T-helper 17 cell (primary cell): Measurements from ENCODE around the gene PRLH. TPM values are rescaled to one million over a fixed set of nuclear protein-coding genes. Genes with fewer than 3 reads are reported as not detected.
A peak's percentile ranks its signal among the peaks of the same experiment; 100 is the strongest.
"Not testable (repeated sequence)": the region's sequence is repeated elsewhere in the genome, so short reads cannot be mapped to it uniquely, and the experiment has no call there.

Source experiments
- ATAC-seq: fragments of 150-1000 bp; cut with Tn5 transposase; 2 replicates; pipeline ENCODE4 v1.10.0; 2021; ENCODE audit warnings: mild to moderate bottlenecking, moderate library complexity
- DNase-seq, 3 donors: peaks; one replicate each; pipeline versions ENCODE4 v3.0.0 to v3.0.0-alpha.2; 2020 to 2021
- H3K9me3 ChIP-seq: one replicate; pipeline ENCODE4 v1.7.0; 2013; ENCODE audit warnings: low read length, mild to moderate bottlenecking; ENCODE audit not compliant: control insufficient read depth, poor library complexity, severe bottlenecking
- H3K27ac Mint-ChIP-seq: one replicate; pipeline ENCODE4 v1.8.0; 2022; ENCODE audit warnings: mild to moderate bottlenecking, moderate library complexity, mixed read lengths
- H3K27me3 Mint-ChIP-seq: one replicate; pipeline ENCODE4 v1.8.0; 2022; ENCODE audit warnings: mixed read lengths
- H3K36me3 Mint-ChIP-seq: one replicate; pipeline ENCODE4 v1.8.0; 2022; ENCODE audit warnings: low read depth, mixed read lengths
- H3K4me1 Mint-ChIP-seq: one replicate; pipeline ENCODE4 v1.8.0; 2022; ENCODE audit warnings: mild to moderate bottlenecking, mixed read lengths
- H3K4me3 Mint-ChIP-seq: one replicate; pipeline ENCODE4 v1.8.0; 2022; ENCODE audit warnings: mild to moderate bottlenecking, moderate library complexity, mixed read lengths
- total RNA-seq, 4 donors: library from RNA in 2 of 4; stranded (reverse) in 2 of 4; gene quantifications; one replicate each; pipeline ENCODE4 v1.2.3 and lab custom pipeline; 2022 to 2026

The PRLH gene
- total RNA-seq, 2 donors from 2014 or later, result not detected

DNA sequence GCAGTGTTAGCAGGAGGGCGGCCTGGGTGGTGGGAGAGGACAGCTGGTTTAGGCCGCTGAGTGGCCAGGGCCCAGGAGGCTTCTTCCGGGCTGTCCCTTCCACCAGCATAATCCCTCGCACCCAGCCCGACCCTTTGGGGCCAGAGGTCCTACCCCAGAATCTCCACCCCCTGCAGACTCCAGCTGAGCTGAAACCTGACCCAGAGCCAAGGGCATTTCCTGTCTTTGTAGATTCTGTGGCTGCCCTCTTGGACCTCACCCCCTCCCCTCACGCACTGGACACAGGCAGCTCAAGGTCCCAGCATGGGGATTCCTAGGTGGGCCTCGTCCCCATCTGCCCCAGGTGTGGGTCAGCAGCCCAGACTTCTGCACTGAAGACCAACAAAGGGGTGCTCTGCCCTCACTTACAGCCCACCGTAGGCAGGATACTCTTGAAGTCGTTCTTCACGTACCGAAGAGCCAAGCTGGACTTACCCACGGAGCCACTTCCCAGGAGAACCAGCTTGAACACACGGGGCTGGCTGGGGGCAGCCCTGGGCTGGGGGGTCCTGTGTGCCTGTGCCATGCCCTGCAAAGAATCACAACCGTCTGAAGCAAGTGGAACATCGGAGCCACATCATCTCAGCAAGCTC lies 19.3 kb downstream of the PRLH start:
- no peak overlapping the region for H3K4me3 Mint-ChIP-seq
- H3K4me1 Mint-ChIP-seq, result peaks cover 2% of the 10 kb centered on the region
- H3K9me3 ChIP-seq, result no peaks in the 10 kb centered on the region
- no peaks in the 10 kb centered on the region for H3K36me3 Mint-ChIP-seq
- H3K27me3 Mint-ChIP-seq, result peaks cover 13% of the 10 kb centered on the region
- ATAC-seq (no peak), DNase-seq (no peak)
- H3K27ac Mint-ChIP-seq, result no peak overlapping the region

DNA sequence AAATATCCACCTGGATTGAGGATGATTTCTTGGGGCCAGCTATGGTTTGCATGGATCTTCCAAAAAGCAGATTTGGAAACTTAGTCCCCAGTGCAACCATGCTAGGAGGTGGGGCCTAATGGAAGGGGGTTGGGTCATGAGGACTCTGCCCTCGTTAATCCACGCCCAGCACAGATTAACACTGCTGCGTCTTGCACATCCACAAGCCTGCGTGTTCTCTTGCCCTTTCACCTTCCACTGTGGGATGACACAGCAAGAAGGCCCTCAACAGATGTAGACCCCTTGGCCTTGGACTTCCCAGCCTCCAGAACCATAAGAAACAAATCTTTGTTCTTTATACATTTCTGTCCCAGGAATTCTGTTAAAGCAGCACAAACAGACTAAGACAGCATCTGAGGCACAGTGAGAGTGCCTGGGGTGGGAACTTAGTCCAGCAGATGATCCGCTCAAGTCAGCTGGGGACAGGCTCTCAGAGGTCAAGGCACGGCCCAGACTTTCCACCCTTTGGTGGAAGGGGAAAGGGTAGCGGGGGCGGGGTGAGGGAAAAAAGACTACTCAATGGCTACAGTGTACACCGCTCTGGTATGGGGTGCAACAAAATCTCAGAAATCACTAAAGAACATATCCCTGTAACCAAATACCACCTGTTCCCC lies 21.8 kb downstream of the PRLH start:
- DNase-seq, result no peak
- H3K36me3 Mint-ChIP-seq, result no peaks in the 10 kb centered on the region
- H3K9me3 ChIP-seq, result no peaks in the 10 kb centered on the region
- H3K27me3 Mint-ChIP-seq, result peaks cover 13% of the 10 kb centered on the region
- no peak for ATAC-seq
- no peak overlapping the region for H3K27ac Mint-ChIP-seq
- H3K4me1 Mint-ChIP-seq, result peaks cover 6% of the 10 kb centered on the region
- H3K4me3 Mint-ChIP-seq, result no peak overlapping the region

GRCh38 chr2:237590272-237591140 lies 24.1 kb downstream of the PRLH start, which contains the start of gene RAB17:
TSS of gene RAB17 (minus strand) at chr2:237590734. CDS start at chr2:237586154, 4,580 bp downstream.
- H3K27ac Mint-ChIP-seq, result no peak within 1 kb of the TSS
- no peak for ATAC-seq
- H3K27me3 Mint-ChIP-seq, result peaks cover 13% of the 10 kb centered on the region
- H3K4me3 Mint-ChIP-seq, result peak within 1 kb of the TSS; percentile 62
- H3K9me3 ChIP-seq, result no peaks in the 10 kb centered on the region
- peaks cover 6% of the 10 kb centered on the region for H3K4me1 Mint-ChIP-seq
- no peaks in the 10 kb centered on the region for H3K36me3 Mint-ChIP-seq
- no peak for DNase-seq

DNA sequence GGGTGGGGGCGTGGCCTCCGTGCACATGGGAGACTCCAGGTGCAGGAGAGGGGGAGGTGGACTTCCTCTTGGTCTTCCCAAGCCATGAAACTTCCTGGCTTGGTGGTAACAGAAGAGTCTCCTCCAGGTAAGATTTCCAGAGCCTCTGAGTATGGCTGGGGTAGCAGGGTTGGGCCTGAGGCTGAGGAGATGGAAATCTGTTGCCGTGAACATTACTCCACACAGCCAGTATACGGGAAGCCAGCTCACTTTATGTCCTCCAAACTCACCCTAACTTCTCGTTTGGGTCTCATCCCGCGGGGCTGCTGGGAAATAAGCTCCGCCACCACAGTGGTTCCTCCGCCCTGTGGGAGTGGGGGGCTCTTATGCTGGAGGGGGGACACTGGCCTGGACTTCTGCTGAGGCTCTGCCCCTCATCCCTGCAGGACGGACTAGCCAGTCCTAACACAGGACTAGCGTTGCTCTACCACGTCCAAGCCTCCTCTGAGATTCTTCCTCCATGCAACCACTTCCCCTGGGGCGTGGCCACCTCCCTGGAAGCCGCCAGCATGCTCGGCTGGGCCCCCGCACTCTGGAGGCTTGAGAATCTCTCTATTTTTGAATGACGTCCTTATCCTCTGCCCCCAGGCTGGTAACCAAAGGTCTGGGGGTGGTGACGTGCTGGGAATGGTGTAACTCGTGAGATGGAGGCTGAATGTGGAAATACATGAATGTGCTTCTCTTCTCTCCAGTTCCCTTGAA lies 24.9 kb downstream of the PRLH start:
- ATAC-seq, result no peak
- Mint-ChIP-seq H3K4me3 (peak overlapping the region; percentile 62), H3K36me3 (no peaks in the 10 kb centered on the region), H3K4me1 (peaks cover 6% of the 10 kb centered on the region), H3K27me3 (peaks cover 13% of the 10 kb centered on the region), H3K27ac (no peak overlapping the region)
- DNase-seq, result no peak
- no peaks in the 10 kb centered on the region for H3K9me3 ChIP-seq

DNA sequence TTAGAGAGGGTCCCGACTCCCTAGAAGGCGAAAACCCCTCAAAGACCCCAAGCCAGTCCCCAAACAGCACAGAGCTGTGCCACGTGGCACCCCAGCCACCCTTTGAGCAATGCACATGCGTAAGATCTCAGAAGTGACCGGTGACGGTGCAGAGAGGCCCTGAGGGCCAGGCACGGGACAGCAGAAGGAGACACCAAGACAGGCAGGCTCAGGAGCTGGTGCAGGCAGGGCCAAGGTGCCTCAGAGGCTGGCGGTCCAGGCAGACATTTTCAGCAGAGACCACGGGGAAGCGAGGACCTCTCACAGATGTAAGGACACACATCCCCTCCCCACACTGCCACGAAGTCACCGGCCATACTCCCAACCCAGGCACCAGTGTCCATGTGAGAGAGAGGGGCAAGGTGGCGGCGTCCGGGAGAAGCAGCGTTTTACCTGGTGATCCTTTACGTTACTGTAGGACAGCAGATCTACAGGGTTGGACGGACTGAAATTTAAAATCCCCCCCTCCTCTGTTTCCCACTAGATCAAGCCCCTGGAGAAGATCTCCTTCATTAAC lies 26.1 kb downstream of the PRLH start:
- Mint-ChIP-seq H3K4me3 (no peak overlapping the region), H3K4me1 (peaks cover 8% of the 10 kb centered on the region)
- ATAC-seq, result no peak

GRCh38 chr2:237593036-237593435 lies 26.7 kb downstream of the PRLH start:
- H3K27me3 Mint-ChIP-seq, result no peaks in the 10 kb centered on the region
- peaks cover 13% of the 10 kb centered on the region for H3K4me1 Mint-ChIP-seq
- no peak overlapping the region for H3K4me3 Mint-ChIP-seq
- no peaks in the 10 kb centered on the region for H3K36me3 Mint-ChIP-seq
- H3K27ac Mint-ChIP-seq, result no peak overlapping the region
- DNase-seq (no peak), ATAC-seq (no peak)
- H3K9me3 ChIP-seq, result no peaks in the 10 kb centered on the region

More for the DNA sequence above, 26.1 kb downstream of the PRLH start:
- Mint-ChIP-seq H3K27me3 (peaks cover 1% of the 10 kb centered on the region), H3K36me3 (no peaks in the 10 kb centered on the region), H3K27ac (no peak overlapping the region)
- H3K9me3 ChIP-seq, result no peaks in the 10 kb centered on the region
- DNase-seq, result no peak

GRCh38 chr2:237593596-237594320 lies 27.4 kb downstream of the PRLH start:
- no peak for DNase-seq
- ATAC-seq, result no peak
- Mint-ChIP-seq H3K27ac (peak overlapping the region; percentile 34), H3K27me3 (no peaks in the 10 kb centered on the region), H3K36me3 (no peaks in the 10 kb centered on the region), H3K4me3 (no peak overlapping the region), H3K4me1 (peaks cover 15% of the 10 kb centered on the region)
- H3K9me3 ChIP-seq, result no peaks in the 10 kb centered on the region

- Mint-ChIP-seq H3K4me1 (peaks cover 15% of the 10 kb centered on the region), H3K27me3 (no peaks in the 10 kb centered on the region), H3K4me3 (no peak overlapping the region), H3K36me3 (no peaks in the 10 kb centered on the region), H3K27ac (no peak overlapping the region)
- no peak for ATAC-seq
- DNase-seq, result no peak
- no peaks in the 10 kb centered on the region for H3K9me3 ChIP-seq
These were observed 28.1 kb downstream of the PRLH start for GRCh38 chr2:237594514-237594871.

DNA sequence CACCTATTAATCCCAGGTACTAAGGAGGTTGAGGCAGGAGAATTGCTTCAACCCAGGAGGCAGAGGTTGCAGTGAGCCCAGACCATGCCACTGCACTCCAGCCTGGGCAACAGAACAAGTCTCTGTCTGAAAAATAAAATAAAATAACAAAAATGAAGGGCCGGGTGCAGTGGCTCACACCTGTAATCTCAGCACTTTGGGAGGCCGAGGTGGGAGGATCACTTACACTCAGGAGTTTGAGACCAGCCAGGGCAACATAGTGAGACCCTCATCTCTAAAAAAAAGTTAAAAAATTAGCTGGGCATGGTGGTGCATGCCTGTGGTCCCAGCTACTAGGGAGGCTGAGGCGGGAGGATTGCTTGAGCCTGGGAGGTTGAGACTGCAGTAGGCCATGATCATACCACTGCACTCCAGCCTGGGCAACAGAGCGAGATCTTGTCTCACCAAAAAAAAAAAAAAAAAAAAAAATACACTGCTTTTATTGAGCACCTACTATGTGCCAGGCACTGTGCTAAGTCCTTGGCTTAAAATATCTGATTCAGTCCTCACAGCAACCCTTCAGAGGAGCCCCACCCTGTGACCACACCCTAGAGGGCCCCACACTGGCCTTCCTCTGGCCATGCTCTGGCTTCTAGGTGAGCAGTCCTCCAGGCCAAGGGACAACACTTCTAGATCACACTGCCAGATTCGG lies 29.6 kb downstream of the PRLH start:
- not testable (repeated sequence) for ATAC-seq, H3K9me3 ChIP-seq, DNase-seq, H3K27me3 Mint-ChIP-seq, H3K36me3 Mint-ChIP-seq, H3K4me3 Mint-ChIP-seq
- Mint-ChIP-seq H3K27ac (peak overlapping the region; percentile 59), H3K4me1 (peaks cover 13% of the 10 kb centered on the region)

GRCh38 chr2:237596520-237597195 lies 30.3 kb downstream of the PRLH start:
- ATAC-seq (no peak), DNase-seq (no peak)
- Mint-ChIP-seq H3K36me3 (no peaks in the 10 kb centered on the region), H3K27me3 (no peaks in the 10 kb centered on the region), H3K4me3 (no peak overlapping the region), H3K4me1 (peaks cover 10% of the 10 kb centered on the region), H3K27ac (peak overlapping the region; percentile 59)
- no peaks in the 10 kb centered on the region for H3K9me3 ChIP-seq

DNA sequence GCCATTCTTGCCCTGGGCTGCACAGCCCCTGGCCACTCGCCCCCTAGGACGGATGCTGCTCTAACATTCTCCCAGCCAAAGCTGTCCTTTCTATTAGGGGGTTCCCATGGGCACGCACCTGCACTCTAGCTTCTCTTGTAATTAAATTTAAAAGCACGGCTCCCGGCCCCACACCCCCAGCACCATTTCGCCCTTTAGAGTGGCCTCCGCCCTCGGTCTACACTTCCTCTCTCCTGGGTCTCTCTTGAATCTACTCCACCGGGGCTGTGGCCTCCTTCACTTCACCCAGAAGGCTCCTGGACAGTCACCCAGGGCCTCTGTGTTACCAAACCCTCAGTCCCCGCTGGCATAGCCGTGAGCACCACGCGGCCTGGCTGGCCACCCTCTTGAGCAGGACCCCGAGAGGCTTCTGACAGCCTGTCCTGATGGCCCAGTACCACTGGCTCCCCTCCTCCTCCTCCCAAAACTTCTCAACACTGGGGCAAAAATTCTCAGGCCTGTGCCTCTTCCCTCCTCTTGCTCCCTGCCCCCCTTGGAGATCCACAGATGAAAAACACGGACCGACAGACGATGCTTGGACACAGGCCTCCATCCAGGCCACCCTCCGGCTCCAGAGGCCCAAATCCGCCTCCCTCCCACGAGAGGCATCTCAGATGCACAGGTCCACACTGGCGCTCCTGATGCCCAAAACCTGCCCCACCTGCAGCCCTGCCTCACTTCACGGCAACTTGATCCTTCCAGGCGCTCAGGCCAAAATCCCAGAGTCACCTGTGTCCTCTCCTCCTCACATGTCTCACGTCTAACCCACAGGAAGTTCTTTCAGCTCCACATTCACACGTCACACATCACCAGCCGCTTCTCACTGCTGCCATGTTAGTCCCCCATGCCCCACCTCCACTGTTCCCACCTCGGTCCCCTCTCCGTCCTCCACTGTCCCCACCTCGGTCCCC lies 31.1 kb downstream of the PRLH start:
- DNase-seq, result no peak
- peaks cover 11% of the 10 kb centered on the region for H3K4me1 Mint-ChIP-seq
- no peaks in the 10 kb centered on the region for H3K9me3 ChIP-seq
- no peaks in the 10 kb centered on the region for H3K27me3 Mint-ChIP-seq
- ATAC-seq, result no peak
- H3K27ac Mint-ChIP-seq, result peak overlapping the region; percentile 59
- no peaks in the 10 kb centered on the region for H3K36me3 Mint-ChIP-seq
- no peak overlapping the region for H3K4me3 Mint-ChIP-seq
